ENCODE results near the gene SLC35A2.

SLC35A2 gene

GRCh38 chrX:48902135-48902534 is 9.3 kb downstream of the SLC35A2 start:
- no peak overlapping the region for H3K4me3 ChIP-seq (ENCODE audit: low read depth, low read length)
- no peak for TF ChIP-seq CTCF (IDR thresholded peaks at IDR 0.05; ENCODE audit: borderline replicate concordance, insufficient read depth, low read depth, low read length)

GRCh38 chrX:48901069-48901468 is 10.4 kb downstream of the SLC35A2 start:
- no peak for TF ChIP-seq CTCF (IDR thresholded peaks at IDR 0.05; ENCODE audit: borderline replicate concordance, insufficient read depth, low read depth, low read length)

GRCh38 chrX:48899078-48899410 is 12.4 kb downstream of the SLC35A2 start:
- no peak for TF ChIP-seq CTCF (IDR thresholded peaks at IDR 0.05; ENCODE audit: borderline replicate concordance, insufficient read depth, low read depth, low read length)
- H3K4me3 ChIP-seq (ENCODE audit: low read depth, low read length), result no peak overlapping the region

More at GRCh38 chrX:48901069-48901468, 10.4 kb downstream of the SLC35A2 start:
- no peak overlapping the region for H3K4me3 ChIP-seq (ENCODE audit: low read depth, low read length)

GRCh38 chrX:48897625-48898306 is 13.7 kb downstream of the SLC35A2 start, which contains the start of the genes PQBP1 and TIMM17B:
Gene PQBP1 (plus strand): TSS chrX:48897930. CDS start chrX:48898510, 580 bp downstream.
Gene TIMM17B (minus strand): TSS chrX:48897768. CDS start chrX:48897749, 19 bp downstream.
- no peak for TF ChIP-seq CTCF (IDR thresholded peaks at IDR 0.05; ENCODE audit: borderline replicate concordance, insufficient read depth, low read depth, low read length)
- H3K4me3 ChIP-seq (ENCODE audit: low read depth, low read length), result peak within 1 kb of the TSS; percentile 72

- TF ChIP-seq CTCF (IDR thresholded peaks at IDR 0.05; ENCODE audit: borderline replicate concordance, insufficient read depth, low read depth, low read length), result no peak
- H3K4me3 ChIP-seq (ENCODE audit: low read depth, low read length), result peak overlapping the region; percentile 72
Measured at GRCh38 chrX:48897157-48897624, 14.3 kb downstream of the SLC35A2 start.

- TF ChIP-seq CTCF (IDR thresholded peaks at IDR 0.05; ENCODE audit: borderline replicate concordance, insufficient read depth, low read depth, low read length), result no peak
- H3K4me3 ChIP-seq (ENCODE audit: low read depth, low read length), result peak overlapping the region; percentile 72
Measured at GRCh38 chrX:48896611-48897011, 14.8 kb downstream of the SLC35A2 start.

- no peak overlapping the region for H3K4me3 ChIP-seq (ENCODE audit: low read depth, low read length)
- no peak for TF ChIP-seq CTCF (IDR thresholded peaks at IDR 0.05; ENCODE audit: borderline replicate concordance, insufficient read depth, low read depth, low read length)
Measured at GRCh38 chrX:48894891-48895290, 16.6 kb downstream of the SLC35A2 start.

Data from GM12875 (cell line).